Upper lobe of left lung (tissue), 4 donors: ENCODE measurements around the gene NT5DC1.

Source experiments
- CTCF ChIP-seq, 6 experiments: fragments of 450-650 bp in 4 of 6; fragments of 200-600 bp in 2 of 6; sonication (generic) in 2 of 6; IDR thresholded peaks; one replicate each; pipeline ENCODE4 v1.5.1; 2016 to 2019; ENCODE audit warnings: antibody characterized with exemption in 6 of 6
- EP300 ChIP-seq, 4 donors: sonication (generic); formaldehyde crosslinking; IDR thresholded peaks; one replicate each; pipeline ENCODE4 v1.5.1; 2017; ENCODE audit warnings: antibody characterized with exemption in 4 of 4, control low read depth in 2 of 4
- POLR2A ChIP-seq, 4 donors: fragments of 450-650 bp; IDR thresholded peaks; one replicate each; pipeline ENCODE4 v1.5.1; 2016 to 2017; ENCODE audit warnings: antibody characterized with exemption in 4 of 4, mild to moderate bottlenecking in 2 of 4
- POLR2AphosphoS5 ChIP-seq, 2 donors: sonication (generic); formaldehyde crosslinking; IDR thresholded peaks; one replicate each; pipeline ENCODE4 v1.5.1; 2017; ENCODE audit warnings: antibody characterized with exemption in 2 of 2

DNA sequence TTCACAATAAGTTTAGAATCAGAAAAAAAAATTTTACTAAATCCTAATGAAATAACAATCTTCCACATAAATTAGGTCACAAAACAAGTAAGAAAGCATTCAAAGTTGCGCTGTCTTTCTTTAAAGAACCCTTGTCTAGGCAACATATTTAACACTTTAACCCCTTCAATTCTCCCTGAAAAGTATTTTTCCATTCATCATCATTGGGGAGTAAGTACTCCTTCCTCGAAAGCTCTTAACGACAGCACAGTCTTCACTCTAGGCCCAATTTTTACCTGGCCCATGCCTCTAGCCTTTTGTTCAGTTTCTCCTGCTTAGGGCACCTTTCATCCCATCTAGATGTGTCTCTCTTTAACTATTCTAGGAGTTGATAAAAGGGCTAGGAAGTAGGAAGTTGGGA is 176.5 kb downstream of the NT5DC1 start:
- TF ChIP-seq CTCF (IDR thresholded peaks at IDR 0.05): no peak
- TF ChIP-seq POLR2A (IDR thresholded peaks at IDR 0.05): no peak
- TF ChIP-seq EP300 (IDR thresholded peaks at IDR 0.05): no peak
- TF ChIP-seq POLR2AphosphoS5 (IDR thresholded peaks at IDR 0.05): no peak
